Cardiac atrium fibroblast (primary cell): ENCODE data around the gene ABCC10. TPM values are rescaled to one million over a fixed set of nuclear protein-coding genes. Genes with fewer than 3 reads are reported as not detected.

Experiments used
- total RNA-seq: library from RNA; depleted of rRNA; stranded (reverse); fragments of >200 nt; gene quantifications from 2 replicates; pipeline ENCODE4 v1.2.3, GENCODE V29; 2015

ABCC10 gene, protein sequence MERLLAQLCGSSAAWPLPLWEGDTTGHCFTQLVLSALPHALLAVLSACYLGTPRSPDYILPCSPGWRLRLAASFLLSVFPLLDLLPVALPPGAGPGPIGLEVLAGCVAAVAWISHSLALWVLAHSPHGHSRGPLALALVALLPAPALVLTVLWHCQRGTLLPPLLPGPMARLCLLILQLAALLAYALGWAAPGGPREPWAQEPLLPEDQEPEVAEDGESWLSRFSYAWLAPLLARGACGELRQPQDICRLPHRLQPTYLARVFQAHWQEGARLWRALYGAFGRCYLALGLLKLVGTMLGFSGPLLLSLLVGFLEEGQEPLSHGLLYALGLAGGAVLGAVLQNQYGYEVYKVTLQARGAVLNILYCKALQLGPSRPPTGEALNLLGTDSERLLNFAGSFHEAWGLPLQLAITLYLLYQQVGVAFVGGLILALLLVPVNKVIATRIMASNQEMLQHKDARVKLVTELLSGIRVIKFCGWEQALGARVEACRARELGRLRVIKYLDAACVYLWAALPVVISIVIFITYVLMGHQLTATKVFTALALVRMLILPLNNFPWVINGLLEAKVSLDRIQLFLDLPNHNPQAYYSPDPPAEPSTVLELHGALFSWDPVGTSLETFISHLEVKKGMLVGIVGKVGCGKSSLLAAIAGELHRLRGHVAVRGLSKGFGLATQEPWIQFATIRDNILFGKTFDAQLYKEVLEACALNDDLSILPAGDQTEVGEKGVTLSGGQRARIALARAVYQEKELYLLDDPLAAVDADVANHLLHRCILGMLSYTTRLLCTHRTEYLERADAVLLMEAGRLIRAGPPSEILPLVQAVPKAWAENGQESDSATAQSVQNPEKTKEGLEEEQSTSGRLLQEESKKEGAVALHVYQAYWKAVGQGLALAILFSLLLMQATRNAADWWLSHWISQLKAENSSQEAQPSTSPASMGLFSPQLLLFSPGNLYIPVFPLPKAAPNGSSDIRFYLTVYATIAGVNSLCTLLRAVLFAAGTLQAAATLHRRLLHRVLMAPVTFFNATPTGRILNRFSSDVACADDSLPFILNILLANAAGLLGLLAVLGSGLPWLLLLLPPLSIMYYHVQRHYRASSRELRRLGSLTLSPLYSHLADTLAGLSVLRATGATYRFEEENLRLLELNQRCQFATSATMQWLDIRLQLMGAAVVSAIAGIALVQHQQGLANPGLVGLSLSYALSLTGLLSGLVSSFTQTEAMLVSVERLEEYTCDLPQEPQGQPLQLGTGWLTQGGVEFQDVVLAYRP (N-terminal part only)
- total RNA-seq = 9.9 and 18.0 TPM in 2 replicates

GRCh38 chr6:43427406-43428111 lies at the start of gene ABCC10:
Gene ABCC10, plus strand, starts transcription at chr6:43427541. Its CDS starts 438 bp downstream, at chr6:43427979.

DNA sequence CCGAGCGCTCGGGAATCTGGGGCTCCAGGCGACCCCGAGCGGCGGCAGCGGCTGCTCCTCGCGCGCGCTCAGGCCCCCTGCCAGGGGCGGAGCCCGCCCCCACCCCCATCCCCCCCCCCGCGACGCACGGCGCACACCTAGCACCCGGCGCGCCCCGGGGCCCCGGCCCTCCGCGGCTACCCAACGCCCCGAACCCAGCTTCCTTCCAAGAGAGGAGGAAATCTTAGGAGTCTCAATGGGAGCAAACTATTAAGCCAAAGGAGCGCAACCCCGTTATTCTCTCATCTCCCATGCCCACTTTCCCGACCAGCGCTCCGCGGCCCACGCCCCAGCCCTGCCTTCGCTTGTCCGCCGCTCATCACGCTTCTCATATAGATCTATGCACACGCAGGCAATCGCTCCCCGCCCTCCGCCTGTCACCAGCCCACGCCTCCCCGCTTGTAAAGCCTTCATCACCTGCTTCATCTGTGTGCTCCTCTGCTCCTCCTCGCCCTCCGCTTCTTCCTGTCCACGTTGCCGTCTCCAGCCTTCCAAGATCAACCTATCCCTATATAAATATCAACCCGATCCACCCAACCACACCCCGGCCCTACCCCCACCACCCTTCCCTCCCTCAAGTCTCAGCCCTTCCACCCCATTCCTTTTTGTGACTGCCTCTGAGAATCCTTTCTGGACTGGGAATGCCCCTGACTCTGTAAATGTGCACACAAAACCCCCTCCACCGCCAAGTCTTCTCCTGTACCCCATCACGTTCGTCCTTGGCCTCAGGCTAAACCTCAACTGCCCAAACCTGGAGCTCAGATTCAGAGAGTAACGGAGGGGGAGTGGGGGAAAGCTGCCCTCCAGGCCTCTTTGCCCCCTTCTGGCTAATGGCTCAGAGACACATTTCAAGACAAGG lies 28.4 kb downstream of the ABCC10 start, which contains the start of gene DLK2:
Gene DLK2 (minus strand): TSS at position 18 of the 898 bp plus-strand sequence. CDS start 723 bp downstream, outside the sequence.

DNA sequence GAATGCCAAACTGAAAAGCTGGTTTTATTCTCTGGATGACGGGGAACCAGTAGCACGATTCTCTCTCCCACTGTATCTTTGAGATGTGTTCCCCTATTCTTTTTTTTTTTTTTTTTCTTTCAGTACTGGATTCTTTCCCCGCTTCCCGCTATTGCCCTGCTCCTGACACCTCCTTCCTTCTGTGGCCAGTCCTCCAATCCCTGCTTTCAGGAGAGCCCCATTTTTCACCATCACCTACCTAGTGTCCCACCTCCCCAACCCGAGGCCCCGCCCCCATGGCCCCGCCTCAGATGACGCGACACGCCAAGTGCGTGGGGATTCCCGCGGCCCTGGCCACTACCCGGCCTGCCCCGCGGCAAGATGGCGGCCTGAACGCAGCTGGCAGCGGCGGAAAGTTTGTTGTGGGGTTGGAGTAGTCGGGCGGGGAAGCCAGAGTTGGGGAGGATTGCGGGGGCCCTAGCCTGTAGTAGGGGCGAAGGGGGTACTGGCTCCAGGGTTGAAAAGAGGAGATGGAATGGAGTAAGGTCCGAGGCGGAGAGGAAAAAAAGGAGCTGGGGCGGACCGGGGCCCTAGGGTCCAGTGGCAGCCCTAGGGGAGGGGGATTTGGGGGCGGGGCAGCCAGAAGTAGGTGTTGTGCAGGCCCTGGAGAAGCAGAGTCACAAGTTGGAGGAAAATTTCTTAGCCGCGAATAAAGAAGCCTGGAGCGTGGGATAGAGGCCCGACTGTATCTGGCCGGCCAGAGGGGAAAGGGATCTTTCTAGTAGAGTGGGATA lies 50.1 kb downstream of the ABCC10 start, which contains the start of gene TJAP1:
Gene TJAP1 (plus strand): TSS at position 336 of the 773 bp plus-strand sequence. CDS start 21,432 bp downstream, outside the sequence.

Other genes starting within 250 kb of the ABCC10 start
- gene CUL9, start 245.3 kb upstream of the ABCC10 start, total RNA-seq = 10.9 and 16.4 TPM in 2 replicates
- gene DNPH1, start 198.1 kb upstream of the ABCC10 start, total RNA-seq = 60.7 and 96.4 TPM in 2 replicates
- gene TTBK1, start 184.1 kb upstream of the ABCC10 start, total RNA-seq = not detected in 2 replicates
- gene SLC22A7, start 129.3 kb upstream of the ABCC10 start, total RNA-seq = not detected in 2 replicates
- gene CRIP3, start 118.7 kb upstream of the ABCC10 start, total RNA-seq = not detected in 2 replicates
- gene ZNF318, start 57.9 kb upstream of the ABCC10 start, total RNA-seq = 6.7 and 7.1 TPM in 2 replicates
- 1.3 and 1.8 TPM in 2 replicates for gene DLK2, start 28.0 kb downstream of the ABCC10 start, total RNA-seq
- 13.0 and 17.3 TPM in 2 replicates for gene TJAP1, start 50.0 kb downstream of the ABCC10 start, total RNA-seq
- gene LRRC73, start 82.8 kb downstream of the ABCC10 start, total RNA-seq = 0.18 and 1.5 TPM in 2 replicates
- gene YIPF3, start 89.4 kb downstream of the ABCC10 start, total RNA-seq = 166 TPM in 2 replicates
- 10.7 and 25.4 TPM in 2 replicates for gene POLR1C, start 89.5 kb downstream of the ABCC10 start, total RNA-seq
- 15.2 and 16.7 TPM in 2 replicates for gene XPO5, start 148.5 kb downstream of the ABCC10 start, total RNA-seq
- gene POLH, start 148.6 kb downstream of the ABCC10 start, total RNA-seq = 10.5 and 25.9 TPM in 2 replicates
- 32.7 and 36.5 TPM in 2 replicates for gene GTPBP2, start 201.7 kb downstream of the ABCC10 start, total RNA-seq
- gene MAD2L1BP, start 208.3 kb downstream of the ABCC10 start, total RNA-seq = 24.2 and 37.6 TPM in 2 replicates
- gene RSPH9, start 217.5 kb downstream of the ABCC10 start, total RNA-seq = 0.97 and 1.1 TPM in 2 replicates